Gastrocnemius medialis (tissue), 4 donors: ENCODE measurements around the gene HTR4. TPM values are rescaled to one million over a fixed set of nuclear protein-coding genes. Genes with fewer than 3 reads are reported as not detected.

ENCODE experiments used
- ATAC-seq, 2 donors: fragments of 150-250 bp; one replicate each; pipeline ENCODE4 v1.9.1; 2016
- DNase-seq, 2 donors: peaks; one replicate each; pipeline ENCODE4 v3.0.0-alpha.2; 2019
- H3K27ac ChIP-seq, 4 donors: fragments of 200-600 bp; sonication (generic); 1 replicate in 1 of 4; 2 replicates in 3 of 4; pipeline ENCODE4 v1.5.1; 2016 to 2018; ENCODE audit warnings: mild to moderate bottlenecking in 2 of 4, moderate library complexity in 1 of 4
- H3K27me3 ChIP-seq, 3 donors: fragments of 200-600 bp; sonication (generic) in 2 of 3; 1 replicate in 1 of 3; 2 replicates in 2 of 3; pipeline versions ENCODE4 v1.5.1 to v1.6.0; 2016 to 2019; ENCODE audit warnings: mild to moderate bottlenecking in 1 of 3, moderate library complexity in 1 of 3
- H3K36me3 ChIP-seq, 2 donors: fragments of 200-600 bp; sonication (generic) in 1 of 2; one replicate each; pipeline ENCODE4 v1.5.1; 2017 to 2018
- H3K4me1 ChIP-seq, 2 donors: fragments of 200-600 bp; sonication (generic) in 1 of 2; one replicate each; pipeline ENCODE4 v1.5.1; 2016 to 2017; ENCODE audit warnings: mild to moderate bottlenecking in 2 of 2
- H3K4me3 ChIP-seq, 4 donors: fragments of 200-600 bp; sonication (generic) in 3 of 4; 1 replicate in 1 of 4; 2 replicates in 3 of 4; pipeline ENCODE4 v1.5.1; 2016 to 2019; ENCODE audit warnings: mild to moderate bottlenecking in 2 of 4
- H3K9me3 ChIP-seq, 3 donors: fragments of 200-600 bp; sonication (generic) in 2 of 3; 1 replicate in 1 of 3; 2 replicates in 2 of 3; pipeline ENCODE4 v1.5.1; 2016 to 2019
- CTCF ChIP-seq, 5 experiments: fragments of 450-650 bp in 3 of 5; fragments of 200-600 bp in 2 of 5; sonication (generic) in 2 of 5; IDR thresholded peaks in 4 of 5; conservative IDR thresholded peaks in 1 of 5; 1 replicate in 4 of 5; 2 replicates in 1 of 5; pipeline ENCODE4 v1.5.1; 2016 to 2019; ENCODE audit warnings: antibody characterized with exemption in 5 of 5, mild to moderate bottlenecking in 3 of 5, moderate library complexity in 3 of 5
- POLR2A ChIP-seq, 2 donors: fragments of 450-650 bp; IDR thresholded peaks; one replicate each; pipeline ENCODE4 v1.6.1; 2017; ENCODE audit warnings: antibody characterized with exemption in 2 of 2, mild to moderate bottlenecking in 2 of 2, moderate library complexity in 2 of 2
- in situ Hi-C, 4 donors: fragments of 200-750 bp; cut with MboI; loops; one replicate each; pipeline versions ENCODE4 v1.15.0 to v1.8.0; 2017; ENCODE audit warnings: low sequenced_read_pairs in 4 of 4
- intact Hi-C: fragments of 100-400 bp; cut with DNase I; formaldehyde crosslinking; loops from one replicate; pipeline ENCODE4 v1.15.1; 2023; ENCODE audit warnings: low total_unique reads
- total RNA-seq, 4 donors: library from RNA; depleted of rRNA; stranded (reverse); fragments of >200 nt; gene quantifications; one replicate each; pipeline versions ENCODE4 v1.1.0 to v1.2.3, GENCODE V29; 2016

HTR4 gene
- total RNA-seq, 4 donors from 2014 or later: 0.41 to 0.51 TPM; not detected in 2

GRCh38 chr5:148586796-148587195, 67.5 kb downstream of the HTR4 start:
- ATAC-seq (no peak), DNase-seq (no peak)
- Histone ChIP-seq H3K4me1 (no peaks in the 10 kb centered on the region), H3K27ac (no peak overlapping the region), H3K4me3 (no peak overlapping the region), H3K36me3 (no peaks in the 10 kb centered on the region), H3K9me3 (no peaks in the 10 kb centered on the region), H3K27me3 (no peaks in the 10 kb centered on the region)
- in situ Hi-C loops (no loop called here), intact Hi-C loops (no loop called here)
- no peak for TF ChIP-seq CTCF (IDR thresholded peaks at IDR 0.05 in 4 of 5, conservative IDR thresholded peaks at IDR 0.05 in 1 of 5)
- TF ChIP-seq POLR2A (IDR thresholded peaks at IDR 0.05): no peak

- no peaks in the 10 kb centered on the region for H3K4me1 ChIP-seq
- intact Hi-C loops: no loop called here
- no peak for ATAC-seq
- no peak for DNase-seq
- in situ Hi-C loops: no loop called here
- no peaks in the 10 kb centered on the region for H3K36me3 ChIP-seq
- H3K9me3 ChIP-seq: peaks cover 0 to under 1% (median 0%) of the 10 kb centered on the region in 3 donors
- TF ChIP-seq CTCF (IDR thresholded peaks at IDR 0.05 in 4 of 5, conservative IDR thresholded peaks at IDR 0.05 in 1 of 5) (no peak), POLR2A (IDR thresholded peaks at IDR 0.05) (no peak)
- H3K4me3 ChIP-seq: no peak overlapping the region
- no peaks in the 10 kb centered on the region for H3K27me3 ChIP-seq
- H3K27ac ChIP-seq: no peak overlapping the region
These were observed 68.3 kb downstream of the HTR4 start for GRCh38 chr5:148585988-148586387.

GRCh38 chr5:148584103-148584502, 70.2 kb downstream of the HTR4 start:
- no peaks in the 10 kb centered on the region for H3K4me1 ChIP-seq
- in situ Hi-C loops: no loop called here
- ATAC-seq (no peak), DNase-seq (no peak)
- no peaks in the 10 kb centered on the region for H3K27me3 ChIP-seq
- H3K27ac ChIP-seq: no peak overlapping the region
- intact Hi-C loops: no loop called here
- H3K36me3 ChIP-seq: no peaks in the 10 kb centered on the region
- TF ChIP-seq CTCF (IDR thresholded peaks at IDR 0.05 in 4 of 5, conservative IDR thresholded peaks at IDR 0.05 in 1 of 5) (no peak), POLR2A (IDR thresholded peaks at IDR 0.05) (no peak)
- no peak overlapping the region for H3K4me3 ChIP-seq
- H3K9me3 ChIP-seq: peaks cover 0 to 3% (median 0%) of the 10 kb centered on the region in 3 donors

- Histone ChIP-seq H3K4me1 (no peaks in the 10 kb centered on the region), H3K27me3 (no peaks in the 10 kb centered on the region), H3K9me3 (peaks cover 0 to 3% (median 0%) of the 10 kb centered on the region in 3 donors), H3K27ac (no peak overlapping the region), H3K36me3 (no peaks in the 10 kb centered on the region), H3K4me3 (no peak overlapping the region)
- intact Hi-C loops: no loop called here
- no peak for TF ChIP-seq POLR2A (IDR thresholded peaks at IDR 0.05)
- no peak for TF ChIP-seq CTCF (IDR thresholded peaks at IDR 0.05 in 4 of 5, conservative IDR thresholded peaks at IDR 0.05 in 1 of 5)
- DNase-seq (no peak), ATAC-seq (no peak)
- in situ Hi-C loops: no loop called here
These were observed 70.8 kb downstream of the HTR4 start for GRCh38 chr5:148583421-148583965.

GRCh38 chr5:148574167-148574566, 80.2 kb downstream of the HTR4 start:
- TF ChIP-seq POLR2A (IDR thresholded peaks at IDR 0.05) (no peak), CTCF (IDR thresholded peaks at IDR 0.05 in 4 of 5, conservative IDR thresholded peaks at IDR 0.05 in 1 of 5) (no peak)
- DNase-seq (no peak), ATAC-seq (no peak)
- H3K9me3 ChIP-seq: no peaks in the 10 kb centered on the region
- H3K4me1 ChIP-seq: peaks cover 0 to 5% of the 10 kb centered on the region in 2 donors
- no peaks in the 10 kb centered on the region for H3K27me3 ChIP-seq
- in situ Hi-C loops: no loop called here
- H3K36me3 ChIP-seq: no peaks in the 10 kb centered on the region
- intact Hi-C loops: no loop called here
- H3K27ac ChIP-seq: no peak overlapping the region
- no peak overlapping the region for H3K4me3 ChIP-seq
